RKO (cell line): ENCODE data around the gene SULT2B1.

Source experiments
- DNase-seq: peaks from one replicate; pipeline ENCODE4 v3.0.0-alpha.2; 2016; ENCODE audit warnings: low spot score

Gene SULT2B1

GRCh38 chr19:48551437-48552302 is at the start of gene SULT2B1:
SULT2B1 (plus strand) TSS chr19:48552172; CDS start chr19:48552253, 81 bp downstream.
- no peak for DNase-seq

- no peak for DNase-seq
Measured at GRCh38 chr19:48502350-48503018, 49.5 kb upstream of the SULT2B1 start.

- peak; percentile 73 for DNase-seq
Measured at GRCh38 chr19:48506138-48506733, 45.7 kb upstream of the SULT2B1 start.

GRCh38 chr19:48507911-48508439 is 44.0 kb upstream of the SULT2B1 start:
- no peak for DNase-seq

- no peak for DNase-seq
Measured at GRCh38 chr19:48508729-48509411, 43.1 kb upstream of the SULT2B1 start.

- DNase-seq, result peak; percentile 54
Measured at GRCh38 chr19:48509467-48510194, 42.3 kb upstream of the SULT2B1 start.

- DNase-seq, result peak; percentile 60
Measured at GRCh38 chr19:48510421-48511268, 41.3 kb upstream of the SULT2B1 start.

GRCh38 chr19:48511321-48511731 is 40.6 kb upstream of the SULT2B1 start:
- DNase-seq, result no peak

- DNase-seq, result peak; percentile 73
Measured at GRCh38 chr19:48511800-48512503, 40.0 kb upstream of the SULT2B1 start, which contains the start of gene LMTK3. LMTK3 (minus strand) TSS chr19:48511835; CDS start chr19:48511576, 259 bp downstream.

GRCh38 chr19:48512504-48513288 is 39.3 kb upstream of the SULT2B1 start:
- DNase-seq, result no peak

GRCh38 chr19:48513289-48514122 is 38.5 kb upstream of the SULT2B1 start:
- peak; percentile 90 for DNase-seq

GRCh38 chr19:48514123-48514458 is 37.9 kb upstream of the SULT2B1 start:
- no peak for DNase-seq

GRCh38 chr19:48516536-48516935 is 35.4 kb upstream of the SULT2B1 start:
- no peak for DNase-seq

- DNase-seq, result no peak
Measured at GRCh38 chr19:48518207-48518606, 33.8 kb upstream of the SULT2B1 start.

GRCh38 chr19:48519426-48519825 is 32.5 kb upstream of the SULT2B1 start:
- DNase-seq, result peak; percentile 47

- no peak for DNase-seq
Measured at GRCh38 chr19:48520134-48520533, 31.8 kb upstream of the SULT2B1 start.

GRCh38 chr19:48524221-48524620 is 27.8 kb upstream of the SULT2B1 start:
- DNase-seq, result no peak

GRCh38 chr19:48524732-48525131 is 27.2 kb upstream of the SULT2B1 start:
- DNase-seq, result no peak
